SK-N-SH treated with all-trans-retinoic acid at 6 μM for 48 hours (cell line): ENCODE results near the gene ZBTB46.

Experiments
- ATAC-seq: fragments of 200-7000 bp; cut with Tn5 transposase; 3 replicates; pipeline ENCODE4 v1.9.1; 2020; ENCODE audit warnings: mild to moderate bottlenecking, moderate library complexity
- ARNTL ChIP-seq: fragments of 450-650 bp; formaldehyde crosslinking; IDR thresholded peaks from 2 replicates; pipeline ENCODE4 v1.5.0; 2020; ENCODE audit warnings: low read depth, mild to moderate bottlenecking, moderate library complexity, borderline replicate concordance
- CSDC2 ChIP-seq: fragments of 250-450 bp; sonication (Bioruptor Pico); IDR thresholded peaks from 2 replicates; pipeline ENCODE4 v1.5.0; 2020; ENCODE audit warnings: mild to moderate bottlenecking, moderate library complexity
- CSRNP3 ChIP-seq: fragments of 250-450 bp; sonication (Bioruptor Pico); IDR thresholded peaks from 2 replicates; pipeline ENCODE4 v1.5.1; 2021; ENCODE audit warnings: mild to moderate bottlenecking, moderate library complexity
- ESRRG ChIP-seq: fragments of 250-450 bp; sonication (Bioruptor Pico); IDR thresholded peaks from 2 replicates; pipeline ENCODE4 v1.6.1; 2021; ENCODE audit warnings: mild to moderate bottlenecking
- GLIS3 ChIP-seq: fragments of 250-450 bp; sonication (Bioruptor Pico); IDR thresholded peaks from 2 replicates; pipeline ENCODE4 v1.5.0; 2020; ENCODE audit warnings: mild to moderate bottlenecking, moderate library complexity
- ISL1 ChIP-seq: fragments of 250-450 bp; sonication (Bioruptor Pico); IDR thresholded peaks from 2 replicates; pipeline ENCODE4 v2.1.2; 2022; ENCODE audit warnings: mild to moderate bottlenecking, moderate library complexity
- PATZ1 ChIP-seq: fragments of 250-450 bp; sonication (Bioruptor Pico); IDR thresholded peaks from 2 replicates; pipeline ENCODE4 v1.8.0; 2020; ENCODE audit warnings: mild to moderate bottlenecking, moderate library complexity, borderline replicate concordance
- PPARA ChIP-seq: fragments of 250-450 bp; sonication (Bioruptor Pico); IDR thresholded peaks from 2 replicates; pipeline ENCODE4 v1.5.0; 2020; ENCODE audit warnings: mild to moderate bottlenecking, borderline replicate concordance
- RARB ChIP-seq: fragments of 250-450 bp; sonication (Bioruptor Pico); IDR thresholded peaks from 2 replicates; pipeline ENCODE4 v1.8.0; 2021; ENCODE audit warnings: mild to moderate bottlenecking, moderate library complexity
- SNAI2 ChIP-seq: fragments of 250-450 bp; sonication (Bioruptor Pico); IDR thresholded peaks from 2 replicates; pipeline ENCODE4 v1.5.0; 2020; ENCODE audit warnings: mild to moderate bottlenecking, moderate library complexity
- TCF4 ChIP-seq: fragments of 250-450 bp; sonication (Bioruptor Pico); IDR thresholded peaks from 2 replicates; pipeline ENCODE4 v1.8.0; 2021; ENCODE audit warnings: mild to moderate bottlenecking, moderate library complexity, borderline replicate concordance
- TOX ChIP-seq: fragments of 250-450 bp; sonication (Bioruptor Pico); IDR thresholded peaks from 2 replicates; pipeline ENCODE4 v1.8.0; 2021; ENCODE audit warnings: mild to moderate bottlenecking, moderate library complexity, borderline replicate concordance
- ZC3H10 ChIP-seq: fragments of 250-450 bp; sonication (Bioruptor Pico); IDR thresholded peaks from 2 replicates; pipeline ENCODE4 v1.5.1; 2021; ENCODE audit warnings: mild to moderate bottlenecking, moderate library complexity
- ZFP30 ChIP-seq: fragments of 450-650 bp; formaldehyde crosslinking; IDR thresholded peaks from 2 replicates; pipeline ENCODE4 v1.5.0; 2022; ENCODE audit warnings: mild to moderate bottlenecking, moderate library complexity
- ZNF565 ChIP-seq: fragments of 450-650 bp; formaldehyde crosslinking; conservative IDR thresholded peaks from 2 replicates; pipeline ENCODE4 v1.5.0; 2020; ENCODE audit warnings: low read depth, mild to moderate bottlenecking, moderate library complexity
- ZNF70 ChIP-seq: fragments of 450-650 bp; formaldehyde crosslinking; IDR thresholded peaks from 2 replicates; pipeline ENCODE4 v1.5.0; 2020; ENCODE audit warnings: mild to moderate bottlenecking, moderate library complexity
- ZNF8 ChIP-seq: fragments of 450-650 bp; formaldehyde crosslinking; IDR thresholded peaks from 2 replicates; pipeline ENCODE4 v1.5.0; 2020; ENCODE audit warnings: mild to moderate bottlenecking, moderate library complexity
- TF ChIP-seq, protein P1 (sequence below): fragments of 250-450 bp; sonication (Bioruptor Pico); IDR thresholded peaks from 2 replicates; pipeline ENCODE4 v1.8.0; 2021; ENCODE audit warnings: low read depth, mild to moderate bottlenecking, moderate library complexity, borderline replicate concordance
- TF ChIP-seq, protein P2 (sequence below): fragments of 250-450 bp; sonication (Bioruptor Pico); IDR thresholded peaks from 2 replicates; pipeline ENCODE4 v1.5.0; 2020; ENCODE audit warnings: mild to moderate bottlenecking, moderate library complexity

ZBTB46 gene

DNA sequence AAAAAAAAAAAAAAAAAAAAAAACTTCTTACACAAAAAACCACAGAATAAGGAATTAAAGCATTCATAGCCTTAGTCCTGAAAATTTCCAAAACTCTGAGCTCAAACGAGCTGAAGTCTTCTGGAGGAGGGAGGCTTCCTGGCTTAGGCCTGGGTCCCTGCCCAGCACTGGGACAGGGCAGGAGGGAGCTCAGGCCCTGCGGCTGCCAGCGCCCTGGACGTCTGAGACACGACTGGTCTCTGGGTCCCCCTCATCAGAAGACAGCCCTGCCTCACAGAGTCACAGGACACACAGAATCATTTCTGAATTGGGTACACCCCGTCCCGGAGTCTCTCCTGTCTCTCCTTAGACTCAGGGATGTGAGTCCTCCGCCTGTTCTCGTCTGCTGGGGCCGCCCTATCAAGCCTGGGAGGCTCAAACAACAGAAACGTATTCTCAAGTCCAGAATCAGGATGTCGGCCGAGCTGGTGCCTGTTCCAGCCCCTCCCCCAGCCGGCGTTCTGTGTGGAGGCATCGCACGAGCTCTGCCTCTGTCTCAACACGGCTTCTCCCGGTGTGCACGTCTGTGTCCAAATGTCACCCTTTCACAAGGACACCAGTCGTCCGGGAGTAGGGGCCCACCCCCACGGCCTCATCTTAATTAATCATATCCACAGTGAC, 39.4 kb downstream of the ZBTB46 start:
- no peak for ATAC-seq
- TF ChIP-seq CSRNP3 (CRISPR knock-in tag) (no peak), ZC3H10 (CRISPR knock-in tag) (no peak), ARNTL (no peak), ISL1 (CRISPR knock-in tag) (no peak), ESRRG (CRISPR knock-in tag) (no peak), RARB (CRISPR knock-in tag) (no peak), PPARA (CRISPR knock-in tag) (no peak), ZFP30 (CRISPR knock-in tag) (no peak), ZNF565 (CRISPR knock-in tag) (no peak), SNAI2 (CRISPR knock-in tag) (no peak), GLIS3 (CRISPR knock-in tag) (no peak), PATZ1 (CRISPR knock-in tag) (no peak), TOX (no peak), CSDC2 (CRISPR knock-in tag) (no peak)
- TF ChIP-seq, protein P1, sequence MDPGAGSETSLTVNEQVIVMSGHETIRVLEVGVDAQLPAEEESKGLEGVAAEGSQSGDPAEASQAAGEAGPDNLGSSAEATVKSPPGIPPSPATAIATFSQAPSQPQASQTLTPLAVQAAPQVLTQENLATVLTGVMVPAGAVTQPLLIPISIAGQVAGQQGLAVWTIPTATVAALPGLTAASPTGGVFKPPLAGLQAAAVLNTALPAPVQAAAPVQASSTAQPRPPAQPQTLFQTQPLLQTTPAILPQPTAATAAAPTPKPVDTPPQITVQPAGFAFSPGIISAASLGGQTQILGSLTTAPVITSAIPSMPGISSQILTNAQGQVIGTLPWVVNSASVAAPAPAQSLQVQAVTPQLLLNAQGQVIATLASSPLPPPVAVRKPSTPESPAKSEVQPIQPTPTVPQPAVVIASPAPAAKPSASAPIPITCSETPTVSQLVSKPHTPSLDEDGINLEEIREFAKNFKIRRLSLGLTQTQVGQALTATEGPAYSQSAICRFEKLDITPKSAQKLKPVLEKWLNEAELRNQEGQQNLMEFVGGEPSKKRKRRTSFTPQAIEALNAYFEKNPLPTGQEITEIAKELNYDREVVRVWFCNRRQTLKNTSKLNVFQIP: no peak
- TF ChIP-seq, all 23 proteins: peak for 0

DNA sequence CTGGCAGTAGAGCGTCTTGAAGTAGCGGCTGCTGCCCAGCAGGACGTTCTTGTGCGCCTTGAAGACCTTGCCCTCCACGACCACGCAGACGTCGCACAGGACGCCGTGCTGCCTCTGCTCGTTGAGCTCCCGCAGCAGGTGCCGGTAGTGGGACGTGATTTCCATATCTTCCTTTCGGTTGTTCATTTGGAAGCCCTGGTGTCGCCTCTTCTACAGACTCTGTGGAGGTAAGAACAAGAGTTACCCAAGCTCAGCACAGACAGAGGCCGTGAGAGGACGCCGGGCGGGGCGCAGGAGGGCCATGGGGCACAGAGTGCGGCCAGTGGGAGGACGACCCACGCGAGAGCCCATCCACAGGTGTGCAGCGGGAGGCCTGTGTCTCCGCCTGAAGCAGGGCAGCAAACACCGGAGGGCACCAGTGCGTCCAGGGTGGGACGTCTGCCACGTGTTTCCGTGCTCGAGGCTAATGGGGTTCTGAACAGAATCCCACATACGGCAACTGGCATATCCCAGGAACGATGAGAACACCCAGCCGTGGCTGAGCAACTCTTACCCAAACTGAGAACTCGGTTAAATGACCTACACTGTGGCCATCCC, 40.4 kb downstream of the ZBTB46 start:
- TF ChIP-seq GLIS3 (CRISPR knock-in tag) (no peak), ZNF8 (no peak), TCF4 (CRISPR knock-in tag) (no peak), ZNF565 (CRISPR knock-in tag) (no peak), PPARA (CRISPR knock-in tag) (no peak), CSRNP3 (CRISPR knock-in tag) (no peak), ARNTL (no peak), RARB (CRISPR knock-in tag) (no peak), ZFP30 (CRISPR knock-in tag) (no peak), ESRRG (CRISPR knock-in tag) (no peak), ZC3H10 (CRISPR knock-in tag) (no peak), CSDC2 (CRISPR knock-in tag) (no peak), TOX (no peak), SNAI2 (CRISPR knock-in tag) (no peak), ZNF70 (CRISPR knock-in tag) (no peak), PATZ1 (CRISPR knock-in tag) (no peak), ISL1 (CRISPR knock-in tag) (no peak)
- TF ChIP-seq, protein P2, sequence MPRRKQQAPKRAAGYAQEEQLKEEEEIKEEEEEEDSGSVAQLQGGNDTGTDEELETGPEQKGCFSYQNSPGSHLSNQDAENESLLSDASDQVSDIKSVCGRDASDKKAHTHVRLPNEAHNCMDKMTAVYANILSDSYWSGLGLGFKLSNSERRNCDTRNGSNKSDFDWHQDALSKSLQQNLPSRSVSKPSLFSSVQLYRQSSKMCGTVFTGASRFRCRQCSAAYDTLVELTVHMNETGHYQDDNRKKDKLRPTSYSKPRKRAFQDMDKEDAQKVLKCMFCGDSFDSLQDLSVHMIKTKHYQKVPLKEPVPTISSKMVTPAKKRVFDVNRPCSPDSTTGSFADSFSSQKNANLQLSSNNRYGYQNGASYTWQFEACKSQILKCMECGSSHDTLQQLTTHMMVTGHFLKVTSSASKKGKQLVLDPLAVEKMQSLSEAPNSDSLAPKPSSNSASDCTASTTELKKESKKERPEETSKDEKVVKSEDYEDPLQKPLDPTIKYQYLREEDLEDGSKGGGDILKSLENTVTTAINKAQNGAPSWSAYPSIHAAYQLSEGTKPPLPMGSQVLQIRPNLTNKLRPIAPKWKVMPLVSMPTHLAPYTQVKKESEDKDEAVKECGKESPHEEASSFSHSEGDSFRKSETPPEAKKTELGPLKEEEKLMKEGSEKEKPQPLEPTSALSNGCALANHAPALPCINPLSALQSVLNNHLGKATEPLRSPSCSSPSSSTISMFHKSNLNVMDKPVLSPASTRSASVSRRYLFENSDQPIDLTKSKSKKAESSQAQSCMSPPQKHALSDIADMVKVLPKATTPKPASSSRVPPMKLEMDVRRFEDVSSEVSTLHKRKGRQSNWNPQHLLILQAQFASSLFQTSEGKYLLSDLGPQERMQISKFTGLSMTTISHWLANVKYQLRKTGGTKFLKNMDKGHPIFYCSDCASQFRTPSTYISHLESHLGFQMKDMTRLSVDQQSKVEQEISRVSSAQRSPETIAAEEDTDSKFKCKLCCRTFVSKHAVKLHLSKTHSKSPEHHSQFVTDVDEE (CRISPR knock-in tag): no peak
- TF ChIP-seq, all 23 proteins: peak for 0
- ATAC-seq: no peak
